ENCODE data around the gene MITF. TPM values are rescaled to one million over a fixed set of nuclear protein-coding genes. Genes with fewer than 3 reads are reported as not detected.
"Not testable (repeated sequence)": the region's sequence is repeated elsewhere in the genome, so short reads cannot be mapped to it uniquely, and the experiment has no call there.

The MITF gene
- total RNA-seq, 1 experiment from 2014 or later: 5.4 TPM

GRCh38 chr3:69787436-69788168, 48.3 kb downstream of the MITF start:
- DNase-seq (ENCODE audit: low read depth): peak; percentile 88

- DNase-seq (ENCODE audit: low read depth): peak; percentile 89
These were observed 51.8 kb downstream of the MITF start for GRCh38 chr3:69791106-69791505.

- DNase-seq (ENCODE audit: low read depth): peak; percentile 60
These were observed 52.7 kb downstream of the MITF start for GRCh38 chr3:69791919-69792399.

- not testable (repeated sequence) for DNase-seq (ENCODE audit: low read depth)
These were observed 56.9 kb downstream of the MITF start for GRCh38 chr3:69796126-69796525.

- DNase-seq (ENCODE audit: low read depth): no peak
These were observed 64.5 kb downstream of the MITF start for GRCh38 chr3:69803681-69804270.

- no peak for DNase-seq (ENCODE audit: low read depth)
These were observed 66.2 kb downstream of the MITF start for GRCh38 chr3:69805491-69805890.

- DNase-seq (ENCODE audit: low read depth): peak; percentile 23
These were observed 67.6 kb downstream of the MITF start for GRCh38 chr3:69806735-69807438.

GRCh38 chr3:69807674-69808073, 68.4 kb downstream of the MITF start:
- DNase-seq (ENCODE audit: low read depth): no peak

- DNase-seq (ENCODE audit: low read depth): no peak
These were observed 70.0 kb downstream of the MITF start for GRCh38 chr3:69809076-69809835.

GRCh38 chr3:69811452-69812401, 72.5 kb downstream of the MITF start:
- no peak for DNase-seq (ENCODE audit: low read depth)

GRCh38 chr3:69815970-69816369, 76.7 kb downstream of the MITF start:
- no peak for DNase-seq (ENCODE audit: low read depth)

GRCh38 chr3:69817988-69818387, 78.7 kb downstream of the MITF start:
- no peak for DNase-seq (ENCODE audit: low read depth)

- no peak for DNase-seq (ENCODE audit: low read depth)
These were observed 80.0 kb downstream of the MITF start for GRCh38 chr3:69819282-69819681.

GRCh38 chr3:69821133-69821532, 81.9 kb downstream of the MITF start:
- DNase-seq (ENCODE audit: low read depth): no peak

- peak; percentile 28 for DNase-seq (ENCODE audit: low read depth)
These were observed 84.5 kb downstream of the MITF start for GRCh38 chr3:69823743-69824142.

GRCh38 chr3:69825446-69825845, 86.2 kb downstream of the MITF start:
- DNase-seq (ENCODE audit: low read depth): no peak

GRCh38 chr3:69827127-69827526, 87.9 kb downstream of the MITF start:
- DNase-seq (ENCODE audit: low read depth): no peak

- DNase-seq (ENCODE audit: low read depth): no peak
These were observed 89.6 kb downstream of the MITF start for GRCh38 chr3:69828817-69829216.

GRCh38 chr3:69830147-69830546, 90.9 kb downstream of the MITF start:
- no peak for DNase-seq (ENCODE audit: low read depth)

GRCh38 chr3:69831737-69832136, 92.5 kb downstream of the MITF start:
- no peak for DNase-seq (ENCODE audit: low read depth)

GRCh38 chr3:69833591-69833990, 94.3 kb downstream of the MITF start:
- DNase-seq (ENCODE audit: low read depth): no peak

All from LHCN-M2 (cell line).